Colonic mucosa (tissue), 4 donors: ENCODE data around the gene CCDC68. TPM values are rescaled to one million over a fixed set of nuclear protein-coding genes. Genes with fewer than 3 reads are reported as not detected.

ENCODE experiments used
- DNase-seq: peaks from one replicate; pipeline ENCODE4 v3.0.0-alpha.2; 2020
- H3K27ac ChIP-seq: fragments of 200-600 bp; one replicate; pipeline ENCODE4 v1.8.0; 2021
- H3K27me3 ChIP-seq: fragments of 200-600 bp; one replicate; pipeline ENCODE4 v1.8.0; 2021
- H3K36me3 ChIP-seq: fragments of 200-600 bp; one replicate; pipeline ENCODE4 v1.8.0; 2021
- H3K4me1 ChIP-seq: fragments of 200-600 bp; one replicate; pipeline ENCODE4 v1.8.0; 2021; ENCODE audit warnings: mild to moderate bottlenecking
- H3K4me3 ChIP-seq: fragments of 200-600 bp; one replicate; pipeline ENCODE4 v1.8.0; 2021
- H3K9ac ChIP-seq, 2 donors: one replicate each; pipeline ENCODE4 v1.7.0; 2013; ENCODE audit warnings: control low read depth in 2 of 2, low read depth in 2 of 2, low read length in 2 of 2
- H3K9me3 ChIP-seq: fragments of 200-600 bp; one replicate; pipeline ENCODE4 v1.8.0; 2021
- CTCF ChIP-seq: fragments of 200-600 bp; IDR thresholded peaks from one replicate; pipeline ENCODE4 v1.8.0; 2022; ENCODE audit warnings: antibody characterized with exemption, mild to moderate bottlenecking
- intact Hi-C: fragments of 100-400 bp; cut with DNase I; formaldehyde crosslinking; loops from one replicate; pipeline ENCODE4 v1.14.1; 2022
- total RNA-seq, 2 donors: library from RNA; stranded (reverse); fragmentation: NEBNext Ultra II Directional in 1 of 2; extraction: Animal tissue kit (Norgen Biotek cat#: 25700) in 1 of 2; gene quantifications; one replicate each; pipeline ENCODE4 v1.2.1, GENCODE V29; 2021
- donor health status: healthy.
- donor health status: DM: no; HTN: no; CAD: no.
- donor health status: DM: no; HTN: no; CAD: no.

CCDC68 gene
- total RNA-seq, 2 donors from 2014 or later: 22.3 to 46.8 TPM

- Histone ChIP-seq H3K4me3 (no peak overlapping the region), H3K27ac (peak overlapping the region; percentile 42), H3K4me1 (no peaks in the 10 kb centered on the region), H3K27me3 (no peaks in the 10 kb centered on the region), H3K36me3 (no peaks in the 10 kb centered on the region), H3K9ac (no peak overlapping the region), H3K9me3 (no peaks in the 10 kb centered on the region)
- DNase-seq: no peak
- TF ChIP-seq CTCF: no peak
- intact Hi-C loops: no loop called here
These were observed 86.6 kb downstream of the CCDC68 start for GRCh38 chr18:54872681-54873080.

- DNase-seq: no peak
- intact Hi-C loops: no loop called here
- H3K27ac ChIP-seq: no peak overlapping the region
- no peaks in the 10 kb centered on the region for H3K9me3 ChIP-seq
- H3K9ac ChIP-seq: no peak overlapping the region
- H3K27me3 ChIP-seq: no peaks in the 10 kb centered on the region
- no peak for TF ChIP-seq CTCF
- no peak overlapping the region for H3K4me3 ChIP-seq
- no peaks in the 10 kb centered on the region for H3K36me3 ChIP-seq
- H3K4me1 ChIP-seq: no peaks in the 10 kb centered on the region
These were observed 88.0 kb downstream of the CCDC68 start for GRCh38 chr18:54871231-54871630.

GRCh38 chr18:54867131-54867530 is 92.1 kb downstream of the CCDC68 start:
- intact Hi-C loops: no loop called here
- no peaks in the 10 kb centered on the region for H3K9me3 ChIP-seq
- DNase-seq: no peak
- H3K4me3 ChIP-seq: no peak overlapping the region
- no peak overlapping the region for H3K9ac ChIP-seq
- H3K36me3 ChIP-seq: no peaks in the 10 kb centered on the region
- H3K27ac ChIP-seq: no peak overlapping the region
- no peaks in the 10 kb centered on the region for H3K4me1 ChIP-seq
- no peak for TF ChIP-seq CTCF
- no peaks in the 10 kb centered on the region for H3K27me3 ChIP-seq

- intact Hi-C loops: no loop called here
- Histone ChIP-seq H3K27me3 (no peaks in the 10 kb centered on the region), H3K9ac (no peak overlapping the region), H3K9me3 (no peaks in the 10 kb centered on the region), H3K27ac (no peak overlapping the region), H3K36me3 (no peaks in the 10 kb centered on the region), H3K4me1 (no peaks in the 10 kb centered on the region), H3K4me3 (no peak overlapping the region)
- no peak for TF ChIP-seq CTCF
- no peak for DNase-seq
These were observed 98.3 kb downstream of the CCDC68 start for GRCh38 chr18:54860941-54861340.

GRCh38 chr18:54859667-54860421 is 99.4 kb downstream of the CCDC68 start:
- DNase-seq: no peak
- H3K9ac ChIP-seq: no peak overlapping the region
- H3K27ac ChIP-seq: no peak overlapping the region
- H3K9me3 ChIP-seq: no peaks in the 10 kb centered on the region
- H3K36me3 ChIP-seq: no peaks in the 10 kb centered on the region
- intact Hi-C loops: no loop called here
- H3K4me3 ChIP-seq: no peak overlapping the region
- TF ChIP-seq CTCF: no peak
- no peaks in the 10 kb centered on the region for H3K4me1 ChIP-seq
- no peaks in the 10 kb centered on the region for H3K27me3 ChIP-seq
